GM23338 (cell line): ENCODE data around the gene SPACA1.

Experiments used
- CREB1 ChIP-seq: fragments of 250-450 bp; sonication (Bioruptor Pico); IDR thresholded peaks from 2 replicates; pipeline ENCODE4 v1.5.0; 2020; ENCODE audit warnings: low read depth, mild to moderate bottlenecking, moderate library complexity
- EZH2 ChIP-seq: fragments of 200-600 bp; sonication (generic); IDR thresholded peaks from one replicate; pipeline ENCODE4 v1.8.0; 2017; ENCODE audit warnings: antibody characterized with exemption, mild to moderate bottlenecking, low read depth; ENCODE audit not compliant: unreplicated experiment
- EZH2phosphoT487 ChIP-seq: fragments of 200-600 bp; sonication (generic); IDR thresholded peaks from one replicate; pipeline ENCODE4 v1.8.1; 2018; ENCODE audit warnings: antibody characterized with exemption; ENCODE audit not compliant: unreplicated experiment
- JUNB ChIP-seq: IDR thresholded peaks from one replicate; pipeline ENCODE4 v1.6.1; 2016; ENCODE audit warnings: antibody characterized with exemption; ENCODE audit not compliant: unreplicated experiment
- POLR2AphosphoS5 ChIP-seq: IDR thresholded peaks from 2 replicates; pipeline ENCODE4 v1.6.1; 2016; ENCODE audit warnings: antibody characterized with exemption, low read depth
- STAT1 ChIP-seq: IDR thresholded peaks from one replicate; pipeline ENCODE4 v1.6.1; 2016; ENCODE audit warnings: antibody characterized with exemption; ENCODE audit not compliant: unreplicated experiment
- ZNF114 ChIP-seq: fragments of 250-450 bp; sonication (Bioruptor Pico); IDR thresholded peaks from 2 replicates; pipeline ENCODE4 v1.5.0; 2020; ENCODE audit warnings: mild to moderate bottlenecking, moderate library complexity
- ZNF331 ChIP-seq: fragments of 250-450 bp; sonication (Bioruptor Pico); IDR thresholded peaks from 2 replicates; pipeline ENCODE4 v1.5.0; 2020; ENCODE audit warnings: low read depth, mild to moderate bottlenecking, moderate library complexity
- TF ChIP-seq, protein P1 (sequence below), 2 experiments: fragments of 200-600 bp in 1 of 2; sonication (generic) in 1 of 2; conservative IDR thresholded peaks; 2 replicates each; pipeline versions ENCODE4 v1.5.1 to v1.6.1; 2016 to 2017; ENCODE audit warnings: antibody characterized with exemption in 2 of 2, low read depth in 2 of 2, mild to moderate bottlenecking in 2 of 2, moderate library complexity in 1 of 2
- TF ChIP-seq, protein P2 (sequence below): IDR thresholded peaks from one replicate; pipeline ENCODE4 v1.6.1; 2018; ENCODE audit warnings: antibody characterized with exemption; ENCODE audit not compliant: unreplicated experiment
- TF ChIP-seq, protein P3 (sequence below): fragments of 250-450 bp; sonication (Bioruptor Pico); IDR thresholded peaks from 2 replicates; pipeline ENCODE4 v1.5.0; 2020; ENCODE audit warnings: mild to moderate bottlenecking, moderate library complexity
- TF ChIP-seq, protein P4 (sequence below): IDR thresholded peaks from 2 replicates; pipeline ENCODE4 v1.6.1; 2016; ENCODE audit warnings: antibody characterized with exemption

DNA sequence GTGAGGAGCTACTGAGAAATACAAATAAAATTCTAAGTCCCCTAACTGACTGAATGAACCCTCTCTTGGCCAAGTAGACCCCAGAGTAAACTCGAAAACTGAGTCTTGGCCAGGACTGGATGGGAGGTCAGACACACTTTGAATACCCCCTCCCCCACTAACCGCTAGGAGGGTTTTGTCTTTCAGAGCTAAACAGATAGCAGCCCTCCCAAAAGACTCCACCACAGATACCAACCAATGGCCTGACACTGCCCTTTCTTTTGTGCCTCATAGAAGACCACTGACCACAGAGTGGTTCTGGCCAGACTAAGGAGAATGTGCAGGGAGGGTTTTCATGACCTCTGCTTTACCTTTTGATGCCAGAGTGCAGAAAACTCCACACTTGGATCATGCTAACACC lies 42.1 kb downstream of the SPACA1 start:
- TF ChIP-seq EZH2 (no peak), EZH2phosphoT487 (no peak), POLR2AphosphoS5 (no peak), STAT1 (no peak), ZNF114 (CRISPR knock-in tag) (no peak), JUNB (no peak), CREB1 (CRISPR knock-in tag) (no peak), ZNF331 (no peak)
- TF ChIP-seq, protein P1, sequence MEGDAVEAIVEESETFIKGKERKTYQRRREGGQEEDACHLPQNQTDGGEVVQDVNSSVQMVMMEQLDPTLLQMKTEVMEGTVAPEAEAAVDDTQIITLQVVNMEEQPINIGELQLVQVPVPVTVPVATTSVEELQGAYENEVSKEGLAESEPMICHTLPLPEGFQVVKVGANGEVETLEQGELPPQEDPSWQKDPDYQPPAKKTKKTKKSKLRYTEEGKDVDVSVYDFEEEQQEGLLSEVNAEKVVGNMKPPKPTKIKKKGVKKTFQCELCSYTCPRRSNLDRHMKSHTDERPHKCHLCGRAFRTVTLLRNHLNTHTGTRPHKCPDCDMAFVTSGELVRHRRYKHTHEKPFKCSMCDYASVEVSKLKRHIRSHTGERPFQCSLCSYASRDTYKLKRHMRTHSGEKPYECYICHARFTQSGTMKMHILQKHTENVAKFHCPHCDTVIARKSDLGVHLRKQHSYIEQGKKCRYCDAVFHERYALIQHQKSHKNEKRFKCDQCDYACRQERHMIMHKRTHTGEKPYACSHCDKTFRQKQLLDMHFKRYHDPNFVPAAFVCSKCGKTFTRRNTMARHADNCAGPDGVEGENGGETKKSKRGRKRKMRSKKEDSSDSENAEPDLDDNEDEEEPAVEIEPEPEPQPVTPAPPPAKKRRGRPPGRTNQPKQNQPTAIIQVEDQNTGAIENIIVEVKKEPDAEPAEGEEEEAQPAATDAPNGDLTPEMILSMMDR (conservative IDR thresholded peaks at IDR 0.05; ENCODE audit: low read depth in 2 of 2) = no peak
- TF ChIP-seq, protein P2, sequence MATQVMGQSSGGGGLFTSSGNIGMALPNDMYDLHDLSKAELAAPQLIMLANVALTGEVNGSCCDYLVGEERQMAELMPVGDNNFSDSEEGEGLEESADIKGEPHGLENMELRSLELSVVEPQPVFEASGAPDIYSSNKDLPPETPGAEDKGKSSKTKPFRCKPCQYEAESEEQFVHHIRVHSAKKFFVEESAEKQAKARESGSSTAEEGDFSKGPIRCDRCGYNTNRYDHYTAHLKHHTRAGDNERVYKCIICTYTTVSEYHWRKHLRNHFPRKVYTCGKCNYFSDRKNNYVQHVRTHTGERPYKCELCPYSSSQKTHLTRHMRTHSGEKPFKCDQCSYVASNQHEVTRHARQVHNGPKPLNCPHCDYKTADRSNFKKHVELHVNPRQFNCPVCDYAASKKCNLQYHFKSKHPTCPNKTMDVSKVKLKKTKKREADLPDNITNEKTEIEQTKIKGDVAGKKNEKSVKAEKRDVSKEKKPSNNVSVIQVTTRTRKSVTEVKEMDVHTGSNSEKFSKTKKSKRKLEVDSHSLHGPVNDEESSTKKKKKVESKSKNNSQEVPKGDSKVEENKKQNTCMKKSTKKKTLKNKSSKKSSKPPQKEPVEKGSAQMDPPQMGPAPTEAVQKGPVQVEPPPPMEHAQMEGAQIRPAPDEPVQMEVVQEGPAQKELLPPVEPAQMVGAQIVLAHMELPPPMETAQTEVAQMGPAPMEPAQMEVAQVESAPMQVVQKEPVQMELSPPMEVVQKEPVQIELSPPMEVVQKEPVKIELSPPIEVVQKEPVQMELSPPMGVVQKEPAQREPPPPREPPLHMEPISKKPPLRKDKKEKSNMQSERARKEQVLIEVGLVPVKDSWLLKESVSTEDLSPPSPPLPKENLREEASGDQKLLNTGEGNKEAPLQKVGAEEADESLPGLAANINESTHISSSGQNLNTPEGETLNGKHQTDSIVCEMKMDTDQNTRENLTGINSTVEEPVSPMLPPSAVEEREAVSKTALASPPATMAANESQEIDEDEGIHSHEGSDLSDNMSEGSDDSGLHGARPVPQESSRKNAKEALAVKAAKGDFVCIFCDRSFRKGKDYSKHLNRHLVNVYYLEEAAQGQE = no peak
- TF ChIP-seq, protein P3, sequence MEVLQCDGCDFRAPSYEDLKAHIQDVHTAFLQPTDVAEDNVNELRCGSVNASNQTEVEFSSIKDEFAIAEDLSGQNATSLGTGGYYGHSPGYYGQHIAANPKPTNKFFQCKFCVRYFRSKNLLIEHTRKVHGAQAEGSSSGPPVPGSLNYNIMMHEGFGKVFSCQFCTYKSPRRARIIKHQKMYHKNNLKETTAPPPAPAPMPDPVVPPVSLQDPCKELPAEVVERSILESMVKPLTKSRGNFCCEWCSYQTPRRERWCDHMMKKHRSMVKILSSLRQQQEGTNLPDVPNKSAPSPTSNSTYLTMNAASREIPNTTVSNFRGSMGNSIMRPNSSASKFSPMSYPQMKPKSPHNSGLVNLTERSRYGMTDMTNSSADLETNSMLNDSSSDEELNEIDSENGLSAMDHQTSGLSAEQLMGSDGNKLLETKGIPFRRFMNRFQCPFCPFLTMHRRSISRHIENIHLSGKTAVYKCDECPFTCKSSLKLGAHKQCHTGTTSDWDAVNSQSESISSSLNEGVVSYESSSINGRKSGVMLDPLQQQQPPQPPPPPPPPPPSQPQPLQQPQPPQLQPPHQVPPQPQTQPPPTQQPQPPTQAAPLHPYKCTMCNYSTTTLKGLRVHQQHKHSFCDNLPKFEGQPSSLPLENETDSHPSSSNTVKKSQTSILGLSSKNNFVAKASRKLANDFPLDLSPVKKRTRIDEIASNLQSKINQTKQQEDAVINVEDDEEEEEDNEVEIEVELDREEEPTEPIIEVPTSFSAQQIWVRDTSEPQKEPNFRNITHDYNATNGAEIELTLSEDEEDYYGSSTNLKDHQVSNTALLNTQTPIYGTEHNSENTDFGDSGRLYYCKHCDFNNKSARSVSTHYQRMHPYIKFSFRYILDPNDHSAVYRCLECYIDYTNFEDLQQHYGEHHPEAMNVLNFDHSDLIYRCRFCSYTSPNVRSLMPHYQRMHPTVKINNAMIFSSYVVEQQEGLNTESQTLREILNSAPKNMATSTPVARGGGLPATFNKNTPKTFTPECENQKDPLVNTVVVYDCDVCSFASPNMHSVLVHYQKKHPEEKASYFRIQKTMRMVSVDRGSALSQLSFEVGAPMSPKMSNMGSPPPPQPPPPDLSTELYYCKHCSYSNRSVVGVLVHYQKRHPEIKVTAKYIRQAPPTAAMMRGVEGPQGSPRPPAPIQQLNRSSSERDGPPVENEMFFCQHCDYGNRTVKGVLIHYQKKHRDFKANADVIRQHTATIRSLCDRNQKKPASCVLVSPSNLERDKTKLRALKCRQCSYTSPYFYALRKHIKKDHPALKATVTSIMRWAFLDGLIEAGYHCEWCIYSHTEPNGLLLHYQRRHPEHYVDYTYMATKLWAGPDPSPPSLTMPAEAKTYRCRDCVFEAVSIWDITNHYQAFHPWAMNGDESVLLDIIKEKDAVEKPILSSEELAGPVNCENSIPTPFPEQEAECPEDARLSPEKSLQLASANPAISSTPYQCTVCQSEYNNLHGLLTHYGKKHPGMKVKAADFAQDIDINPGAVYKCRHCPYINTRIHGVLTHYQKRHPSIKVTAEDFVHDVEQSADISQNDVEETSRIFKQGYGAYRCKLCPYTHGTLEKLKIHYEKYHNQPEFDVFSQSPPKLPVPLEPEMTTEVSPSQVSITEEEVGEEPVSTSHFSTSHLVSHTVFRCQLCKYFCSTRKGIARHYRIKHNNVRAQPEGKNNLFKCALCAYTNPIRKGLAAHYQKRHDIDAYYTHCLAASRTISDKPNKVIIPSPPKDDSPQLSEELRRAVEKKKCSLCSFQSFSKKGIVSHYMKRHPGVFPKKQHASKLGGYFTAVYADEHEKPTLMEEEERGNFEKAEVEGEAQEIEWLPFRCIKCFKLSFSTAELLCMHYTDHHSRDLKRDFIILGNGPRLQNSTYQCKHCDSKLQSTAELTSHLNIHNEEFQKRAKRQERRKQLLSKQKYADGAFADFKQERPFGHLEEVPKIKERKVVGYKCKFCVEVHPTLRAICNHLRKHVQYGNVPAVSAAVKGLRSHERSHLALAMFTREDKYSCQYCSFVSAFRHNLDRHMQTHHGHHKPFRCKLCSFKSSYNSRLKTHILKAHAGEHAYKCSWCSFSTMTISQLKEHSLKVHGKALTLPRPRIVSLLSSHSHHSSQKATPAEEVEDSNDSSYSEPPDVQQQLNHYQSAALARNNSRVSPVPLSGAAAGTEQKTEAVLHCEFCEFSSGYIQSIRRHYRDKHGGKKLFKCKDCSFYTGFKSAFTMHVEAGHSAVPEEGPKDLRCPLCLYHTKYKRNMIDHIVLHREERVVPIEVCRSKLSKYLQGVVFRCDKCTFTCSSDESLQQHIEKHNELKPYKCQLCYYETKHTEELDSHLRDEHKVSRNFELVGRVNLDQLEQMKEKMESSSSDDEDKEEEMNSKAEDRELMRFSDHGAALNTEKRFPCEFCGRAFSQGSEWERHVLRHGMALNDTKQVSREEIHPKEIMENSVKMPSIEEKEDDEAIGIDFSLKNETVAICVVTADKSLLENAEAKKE (CRISPR knock-in tag) = no peak
- TF ChIP-seq, protein P4, sequence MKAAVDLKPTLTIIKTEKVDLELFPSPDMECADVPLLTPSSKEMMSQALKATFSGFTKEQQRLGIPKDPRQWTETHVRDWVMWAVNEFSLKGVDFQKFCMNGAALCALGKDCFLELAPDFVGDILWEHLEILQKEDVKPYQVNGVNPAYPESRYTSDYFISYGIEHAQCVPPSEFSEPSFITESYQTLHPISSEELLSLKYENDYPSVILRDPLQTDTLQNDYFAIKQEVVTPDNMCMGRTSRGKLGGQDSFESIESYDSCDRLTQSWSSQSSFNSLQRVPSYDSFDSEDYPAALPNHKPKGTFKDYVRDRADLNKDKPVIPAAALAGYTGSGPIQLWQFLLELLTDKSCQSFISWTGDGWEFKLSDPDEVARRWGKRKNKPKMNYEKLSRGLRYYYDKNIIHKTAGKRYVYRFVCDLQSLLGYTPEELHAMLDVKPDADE = no peak
